ENCODE data around the gene HS3ST3A1.

DNA sequence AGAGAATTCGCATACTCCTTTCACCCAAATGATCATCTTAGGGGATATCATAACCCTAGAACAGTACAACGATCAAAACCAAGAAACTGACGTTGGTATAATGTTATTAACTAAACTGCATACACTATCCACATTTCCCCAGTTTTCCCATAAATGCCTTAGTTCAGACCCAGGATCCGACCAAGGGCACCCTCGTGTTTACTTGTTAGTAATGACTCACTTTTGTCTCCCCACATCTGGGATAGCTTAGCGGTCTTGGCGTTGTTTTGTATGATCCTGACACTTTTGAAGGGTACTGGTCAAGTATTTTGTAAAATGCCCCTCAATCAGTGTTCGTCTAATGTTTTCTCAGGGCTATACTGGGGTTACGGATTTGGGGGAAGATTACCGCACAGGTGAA is 8.0 kb downstream of the HS3ST3A1 start:
- no peak for TF ChIP-seq EZH2 (IDR thresholded peaks at IDR 0.05; ENCODE audit: borderline replicate concordance, low read length)
- no peak for TF ChIP-seq CTCF (IDR thresholded peaks at IDR 0.05; ENCODE audit: low read length)
